ENCODE measurements around the gene JAKMIP1.

JAKMIP1 gene

GRCh38 chr4:6119507-6120020, 80.8 kb downstream of the JAKMIP1 start:
- DNase-seq (ENCODE audit: low spot score): no peak

- DNase-seq (ENCODE audit: low spot score): no peak
Observed at GRCh38 chr4:6118201-6118600, 82.1 kb downstream of the JAKMIP1 start.

- DNase-seq (ENCODE audit: low spot score): no peak
Observed at GRCh38 chr4:6116696-6117285, 83.6 kb downstream of the JAKMIP1 start.

- no peak for DNase-seq (ENCODE audit: low spot score)
Observed at GRCh38 chr4:6115746-6116586, 84.4 kb downstream of the JAKMIP1 start.

DNA sequence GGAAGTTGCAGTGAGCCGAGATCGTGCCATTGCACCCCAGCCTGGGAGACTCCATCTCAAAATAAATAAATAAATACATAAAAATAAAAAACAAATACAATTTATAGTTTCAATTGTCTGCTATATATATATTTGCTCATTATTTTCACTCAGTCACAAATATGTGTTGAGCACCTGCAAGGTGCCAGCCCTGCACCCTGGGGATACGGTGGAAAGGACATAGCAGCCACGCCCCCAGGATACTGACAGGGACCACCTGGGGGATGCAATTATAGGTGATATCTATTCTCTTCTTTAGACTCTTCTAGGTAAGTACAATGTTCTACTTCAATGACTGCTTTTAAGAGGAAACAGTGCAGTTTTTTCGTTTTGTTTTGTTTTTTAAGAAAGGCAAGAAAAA, 85.0 kb downstream of the JAKMIP1 start:
- DNase-seq (ENCODE audit: low spot score): no peak

DNA sequence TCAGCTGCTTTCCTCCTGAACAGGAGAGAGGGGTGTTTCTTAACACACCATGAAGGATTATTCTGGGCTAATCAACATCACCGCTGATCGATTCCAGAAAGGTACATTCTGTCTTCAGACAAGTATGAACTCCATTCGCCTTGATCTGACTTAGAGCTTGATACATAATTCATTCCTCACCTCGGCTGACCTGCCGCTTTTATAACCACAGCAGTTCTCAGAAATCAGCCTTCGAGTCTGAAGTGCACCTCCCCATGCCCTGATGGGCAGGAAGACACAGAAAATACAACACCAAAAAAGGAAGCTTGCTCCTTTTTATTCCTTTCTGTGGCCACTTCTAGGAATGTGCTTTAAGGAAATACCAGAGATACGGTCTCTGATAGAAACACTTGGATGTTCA, 85.7 kb downstream of the JAKMIP1 start:
- DNase-seq (ENCODE audit: low spot score): no peak

GRCh38 chr4:6114181-6114580, 86.2 kb downstream of the JAKMIP1 start:
- no peak for DNase-seq (ENCODE audit: low spot score)

- DNase-seq (ENCODE audit: low spot score): no peak
Observed at GRCh38 chr4:6113641-6114040, 86.7 kb downstream of the JAKMIP1 start.

GRCh38 chr4:6112606-6113290, 87.6 kb downstream of the JAKMIP1 start:
- DNase-seq (ENCODE audit: low spot score): no peak

GRCh38 chr4:6111354-6111960, 88.9 kb downstream of the JAKMIP1 start:
- no peak for DNase-seq (ENCODE audit: low spot score)

DNA sequence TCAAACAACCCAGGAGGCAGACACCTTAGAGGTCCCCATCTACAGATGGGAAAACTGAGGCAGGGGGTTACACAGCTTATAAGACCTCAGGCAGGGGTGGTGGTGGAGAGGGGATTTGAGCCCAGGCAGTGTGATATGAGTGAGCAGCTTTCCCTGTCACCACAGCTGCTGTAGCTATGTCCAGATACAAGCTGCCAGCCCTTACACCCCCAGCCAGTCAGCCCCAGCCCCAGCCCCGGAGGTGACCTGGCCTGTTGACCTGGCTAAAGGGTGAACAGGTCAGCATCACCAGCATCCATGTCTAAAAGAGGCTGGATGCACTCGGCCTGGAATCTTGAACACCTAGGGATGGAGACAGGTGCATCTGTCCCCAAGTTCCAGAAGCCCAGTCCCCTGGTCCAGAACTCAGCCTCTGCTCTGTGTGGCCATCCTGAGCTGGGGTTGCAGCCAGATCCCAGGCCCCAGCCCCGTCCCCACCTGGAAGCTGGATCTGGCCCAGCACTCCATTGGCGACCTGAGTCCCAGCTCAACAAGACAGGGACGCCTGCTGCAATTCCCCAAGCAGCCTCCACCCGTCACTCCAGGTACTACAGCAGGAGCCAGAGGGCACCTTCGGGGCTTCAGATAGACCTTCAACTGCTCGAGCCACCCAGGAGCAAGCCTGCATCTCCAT, 89.5 kb downstream of the JAKMIP1 start:
- no peak for DNase-seq (ENCODE audit: low spot score)

DNA sequence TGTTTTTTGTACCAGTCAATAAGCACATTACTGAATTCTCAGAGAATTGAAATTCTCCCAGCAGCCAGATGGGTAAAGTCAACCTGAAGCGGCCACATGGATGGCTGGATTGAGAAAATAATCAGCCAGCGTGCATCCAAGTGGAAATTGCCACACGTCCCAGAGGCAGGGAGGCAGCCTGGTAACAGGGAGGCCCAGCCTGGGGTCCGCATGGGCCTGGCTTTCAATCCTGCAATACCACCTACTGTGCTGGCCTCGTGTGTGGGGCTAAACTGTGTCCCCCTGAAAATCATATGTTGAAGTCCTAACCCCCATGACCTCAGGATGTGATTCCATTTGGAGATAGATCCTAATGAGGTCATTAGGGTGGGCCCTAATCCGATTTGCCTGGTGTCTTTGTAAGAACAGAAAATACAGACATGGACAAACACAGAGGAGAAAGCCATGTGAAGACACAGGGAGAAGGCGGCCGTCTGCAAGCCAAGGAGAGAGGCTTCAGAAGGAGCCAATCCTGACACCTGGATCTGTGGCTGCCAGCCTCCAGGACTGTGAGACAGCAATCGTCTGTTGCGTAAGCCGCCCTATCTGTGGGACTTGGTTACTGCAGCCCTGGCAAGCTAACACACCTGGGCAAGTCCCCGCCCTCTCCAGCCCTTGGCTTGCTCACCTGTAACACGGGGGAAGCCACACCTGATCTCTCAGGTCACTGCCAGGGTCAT, 90.3 kb downstream of the JAKMIP1 start:
- DNase-seq (ENCODE audit: low spot score): no peak

GRCh38 chr4:6107886-6108285, 92.5 kb downstream of the JAKMIP1 start:
- DNase-seq (ENCODE audit: low spot score): no peak

GRCh38 chr4:6107114-6107791, 93.1 kb downstream of the JAKMIP1 start:
- DNase-seq (ENCODE audit: low spot score): no peak

DNA sequence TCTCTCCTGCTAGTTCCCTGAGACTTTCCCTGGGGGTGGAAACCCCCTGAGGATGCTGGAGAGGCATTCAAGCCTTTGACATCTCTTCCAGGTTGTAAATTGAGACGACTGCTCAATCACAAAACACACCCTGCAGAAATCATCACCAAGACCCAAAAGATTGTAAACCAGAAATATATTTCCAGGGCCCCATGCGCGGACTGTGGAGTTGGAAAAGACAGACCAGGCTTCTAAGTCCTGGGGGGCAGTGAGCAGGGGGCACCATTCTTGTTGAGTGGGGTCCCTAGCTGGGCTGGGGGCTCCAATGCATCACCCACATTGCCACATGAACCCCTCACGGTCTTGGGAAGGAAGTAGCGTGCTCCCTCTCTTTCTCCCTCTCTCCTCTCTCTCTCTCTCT, 94.2 kb downstream of the JAKMIP1 start:
- DNase-seq (ENCODE audit: low spot score): no peak

DNA sequence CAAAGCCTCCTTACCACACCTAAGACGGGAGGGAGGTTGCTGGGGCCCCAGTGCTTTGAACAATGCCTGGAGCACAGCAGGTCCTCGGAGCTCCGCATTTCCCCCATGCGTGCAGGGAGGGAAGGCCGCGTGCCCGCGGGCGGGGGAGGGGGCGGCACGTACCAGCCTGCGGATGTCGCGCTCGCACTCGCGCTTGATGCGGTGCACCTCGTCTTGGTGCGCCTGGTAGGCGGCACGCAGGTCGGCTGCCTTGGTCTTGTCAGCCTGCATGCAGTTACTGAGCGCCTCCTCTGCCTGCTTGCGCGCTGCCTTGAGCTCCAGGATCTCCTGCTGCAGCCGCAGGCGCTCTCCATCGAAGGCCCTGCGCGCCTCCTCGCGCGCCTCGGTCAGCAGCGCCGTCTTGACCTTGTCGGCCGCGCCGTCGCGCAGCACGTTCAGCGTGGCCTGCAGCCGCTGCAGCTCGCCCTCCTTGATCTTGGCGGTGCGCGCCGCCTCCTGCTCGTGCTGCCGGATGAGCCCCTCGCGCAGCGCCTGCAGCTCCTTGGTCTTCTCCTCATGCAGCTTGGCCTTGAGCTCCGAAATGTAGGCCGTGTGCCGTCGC, 94.9 kb downstream of the JAKMIP1 start:
- DNase-seq (ENCODE audit: low spot score): no peak

GRCh38 chr4:6104541-6105130, 95.7 kb downstream of the JAKMIP1 start:
- no peak for DNase-seq (ENCODE audit: low spot score)

DNA sequence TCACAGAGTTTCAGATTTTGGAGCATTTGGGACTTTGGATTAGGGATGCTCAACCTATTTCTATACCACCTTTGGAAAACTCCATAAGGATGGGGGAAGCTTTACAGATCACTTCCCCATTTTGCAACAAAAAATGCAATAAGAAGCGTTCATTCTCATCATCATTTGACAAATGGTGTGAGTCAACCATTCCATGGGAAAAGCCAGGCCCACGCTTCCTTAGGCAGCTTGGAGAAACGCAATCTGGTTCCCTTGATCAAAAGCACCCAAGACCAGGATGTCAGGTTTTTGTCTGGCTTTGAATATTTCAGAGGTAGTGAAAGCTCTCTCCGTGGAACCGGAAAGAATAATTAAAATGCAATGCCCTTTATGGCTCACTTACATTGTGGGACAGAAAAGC, 102.8 kb downstream of the JAKMIP1 start:
- no peak for DNase-seq (ENCODE audit: low spot score)

DNA sequence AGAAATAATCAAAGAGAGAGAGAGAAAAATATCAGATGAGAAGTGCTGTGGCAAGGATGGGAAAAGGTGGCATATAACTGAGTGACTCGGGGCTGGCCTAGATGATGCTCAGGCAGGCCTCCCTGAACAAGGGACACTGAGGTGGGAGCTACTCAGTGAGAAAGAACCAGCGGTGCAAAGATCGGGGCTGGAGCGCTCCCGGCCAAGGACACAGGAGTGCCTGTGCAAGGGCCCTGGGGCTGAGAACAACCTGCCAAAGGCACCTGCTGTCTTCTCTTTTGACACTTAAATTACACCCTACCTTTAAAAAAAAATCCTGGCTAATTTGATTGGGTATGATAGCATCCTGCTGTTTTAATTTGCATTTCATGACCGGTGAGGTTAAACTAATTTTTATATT, 104.5 kb downstream of the JAKMIP1 start:
- DNase-seq (ENCODE audit: low spot score): no peak
